ENCODE data around the gene LTBP3.

LTBP3 gene

DNA sequence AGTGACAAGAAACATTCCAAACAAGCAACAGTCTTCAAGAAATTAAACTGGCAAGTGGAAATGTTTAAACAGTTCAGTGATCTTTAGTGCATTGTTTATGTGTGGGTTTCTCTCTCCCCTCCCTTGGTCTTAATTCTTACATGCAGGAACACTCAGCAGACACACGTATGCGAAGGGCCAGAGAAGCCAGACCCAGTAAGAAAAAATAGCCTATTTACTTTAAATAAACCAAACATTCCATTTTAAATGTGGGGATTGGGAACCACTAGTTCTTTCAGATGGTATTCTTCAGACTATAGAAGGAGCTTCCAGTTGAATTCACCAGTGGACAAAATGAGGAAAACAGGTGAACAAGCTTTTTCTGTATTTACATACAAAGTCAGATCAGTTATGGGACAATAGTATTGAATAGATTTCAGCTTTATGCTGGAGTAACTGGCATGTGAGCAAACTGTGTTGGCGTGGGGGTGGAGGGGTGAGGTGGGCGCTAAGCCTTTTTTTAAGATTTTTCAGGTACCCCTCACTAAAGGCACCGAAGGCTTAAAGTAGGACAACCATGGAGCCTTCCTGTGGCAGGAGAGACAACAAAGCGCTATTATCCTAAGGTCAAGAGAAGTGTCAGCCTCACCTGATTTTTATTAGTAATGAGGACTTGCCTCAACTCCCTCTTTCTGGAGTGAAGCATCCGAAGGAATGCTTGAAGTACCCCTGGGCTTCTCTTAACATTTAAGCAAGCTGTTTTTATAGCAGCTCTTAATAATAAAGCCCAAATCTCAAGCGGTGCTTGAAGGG lies 53.3 kb downstream of the LTBP3 start:
- ChIA-PET CTCF (interaction anchor here (1.0 to 6.5 kb wide), 7 partner anchors 8 to 130 kb away, joined by 3 to 72 read pairs (median 4); no protein-coding TSS in a partner anchor), POLR2A (interaction anchor here (0.6 to 25.7 kb wide), 31 partner anchors 7 to 962 kb away, joined by 3 to 620 read pairs (median 6); partner anchors contain the start of genes DPF2, EHBP1L1, FRMD8 and MALAT1)
- TF ChIP-seq CTCF (IDR thresholded peaks at IDR 0.05; ENCODE audit: control extremely low read depth, extremely low read depth, low read depth, missing control alignments): no peak
- no peak for DNase-seq (ENCODE audit: extremely low spot score)

DNA sequence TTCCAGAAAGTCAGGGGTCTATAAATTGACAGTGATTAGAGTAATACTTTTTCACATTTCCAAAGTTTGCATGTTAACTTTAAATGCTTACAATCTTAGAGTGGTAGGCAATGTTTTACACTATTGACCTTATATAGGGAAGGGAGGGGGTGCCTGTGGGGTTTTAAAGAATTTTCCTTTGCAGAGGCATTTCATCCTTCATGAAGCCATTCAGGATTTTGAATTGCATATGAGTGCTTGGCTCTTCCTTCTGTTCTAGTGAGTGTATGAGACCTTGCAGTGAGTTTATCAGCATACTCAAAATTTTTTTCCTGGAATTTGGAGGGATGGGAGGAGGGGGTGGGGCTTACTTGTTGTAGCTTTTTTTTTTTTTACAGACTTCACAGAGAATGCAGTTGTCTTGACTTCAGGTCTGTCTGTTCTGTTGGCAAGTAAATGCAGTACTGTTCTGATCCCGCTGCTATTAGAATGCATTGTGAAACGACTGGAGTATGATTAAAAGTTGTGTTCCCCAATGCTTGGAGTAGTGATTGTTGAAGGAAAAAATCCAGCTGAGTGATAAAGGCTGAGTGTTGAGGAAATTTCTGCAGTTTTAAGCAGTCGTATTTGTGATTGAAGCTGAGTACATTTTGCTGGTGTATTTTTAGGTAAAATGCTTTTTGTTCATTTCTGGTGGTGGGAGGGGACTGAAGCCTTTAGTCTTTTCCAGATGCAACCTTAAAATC lies 54.0 kb downstream of the LTBP3 start:
- POLR2A ChIA-PET: interaction anchor here (0.5 to 25.7 kb wide), 27 partner anchors 13 to 1679 kb away, joined by 3 to 620 read pairs (median 5); partner anchors contain the start of genes EHBP1L1, NEAT1, PCNX3 and SCYL1
- CTCF ChIA-PET: interaction anchor here (1.0 to 1.9 kb wide), 3 partner anchors 27 to 130 kb away, joined by 3 to 4 read pairs (median 3); no protein-coding TSS in a partner anchor
- TF ChIP-seq CTCF (IDR thresholded peaks at IDR 0.05; ENCODE audit: control extremely low read depth, extremely low read depth, low read depth, missing control alignments): no peak
- no peak for DNase-seq (ENCODE audit: extremely low spot score)

DNA sequence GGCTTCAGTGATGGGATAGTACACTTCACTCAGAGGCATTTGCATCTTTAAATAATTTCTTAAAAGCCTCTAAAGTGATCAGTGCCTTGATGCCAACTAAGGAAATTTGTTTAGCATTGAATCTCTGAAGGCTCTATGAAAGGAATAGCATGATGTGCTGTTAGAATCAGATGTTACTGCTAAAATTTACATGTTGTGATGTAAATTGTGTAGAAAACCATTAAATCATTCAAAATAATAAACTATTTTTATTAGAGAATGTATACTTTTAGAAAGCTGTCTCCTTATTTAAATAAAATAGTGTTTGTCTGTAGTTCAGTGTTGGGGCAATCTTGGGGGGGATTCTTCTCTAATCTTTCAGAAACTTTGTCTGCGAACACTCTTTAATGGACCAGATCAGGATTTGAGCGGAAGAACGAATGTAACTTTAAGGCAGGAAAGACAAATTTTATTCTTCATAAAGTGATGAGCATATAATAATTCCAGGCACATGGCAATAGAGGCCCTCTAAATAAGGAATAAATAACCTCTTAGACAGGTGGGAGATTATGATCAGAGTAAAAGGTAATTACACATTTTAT lies 54.7 kb downstream of the LTBP3 start:
- no peak for TF ChIP-seq CTCF (IDR thresholded peaks at IDR 0.05; ENCODE audit: control extremely low read depth, extremely low read depth, low read depth, missing control alignments)
- ChIA-PET POLR2A (interaction anchor here (0.6 to 25.7 kb wide), 21 partner anchors 13 to 863 kb away, joined by 3 to 620 read pairs (median 6); partner anchors contain the start of genes NEAT1 and SCYL1), CTCF (interaction anchor here (1.4 to 1.6 kb wide), 2 partner anchors 26 to 174 kb away, joined by 4 read pairs; no protein-coding TSS in a partner anchor)
- no peak for DNase-seq (ENCODE audit: extremely low spot score)

- POLR2A ChIA-PET: interaction anchor here (0.6 to 25.7 kb wide), 23 partner anchors 13 to 241 kb away, joined by 3 to 620 read pairs (median 5); partner anchors contain the start of genes FRMD8, NEAT1 and SCYL1
- no peak for TF ChIP-seq CTCF (IDR thresholded peaks at IDR 0.05; ENCODE audit: control extremely low read depth, extremely low read depth, low read depth, missing control alignments)
- CTCF ChIA-PET: interaction anchor here (0.9 to 2.1 kb wide), 6 partner anchors 8 to 188 kb away, joined by 3 to 8 read pairs (median 5); partner anchors contain the start of gene CDC42EP2
- no peak for DNase-seq (ENCODE audit: extremely low spot score)
Measured at GRCh38 chr11:65502555-65503367, 55.4 kb downstream of the LTBP3 start.

DNA sequence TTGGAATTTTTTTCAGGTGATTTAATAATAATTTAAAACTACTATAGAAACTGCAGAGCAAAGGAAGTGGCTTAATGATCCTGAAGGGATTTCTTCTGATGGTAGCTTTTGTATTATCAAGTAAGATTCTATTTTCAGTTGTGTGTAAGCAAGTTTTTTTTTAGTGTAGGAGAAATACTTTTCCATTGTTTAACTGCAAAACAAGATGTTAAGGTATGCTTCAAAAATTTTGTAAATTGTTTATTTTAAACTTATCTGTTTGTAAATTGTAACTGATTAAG lies 55.9 kb downstream of the LTBP3 start:
- no peak for TF ChIP-seq CTCF (IDR thresholded peaks at IDR 0.05; ENCODE audit: control extremely low read depth, extremely low read depth, low read depth, missing control alignments)
- CTCF ChIA-PET: interaction anchor here (0.9 to 2.1 kb wide), 6 partner anchors 8 to 187 kb away, joined by 3 to 8 read pairs (median 5); partner anchors contain the start of gene CDC42EP2
- POLR2A ChIA-PET: interaction anchor here (0.8 to 25.7 kb wide), 20 partner anchors 12 to 187 kb away, joined by 3 to 620 read pairs (median 5); partner anchors contain the start of genes FRMD8, NEAT1 and SCYL1
- no peak for DNase-seq (ENCODE audit: extremely low spot score)
